GM13977 (cell line): ENCODE measurements around the gene SMIM24.

Source experiments
- DNase-seq: peaks from one replicate; pipeline ENCODE4 v3.0.0; 2012; ENCODE audit warnings: low spot score
- CTCF ChIP-seq: IDR thresholded peaks from 2 replicates; pipeline ENCODE4 v1.5.1; 2012; ENCODE audit warnings: mild to moderate bottlenecking, control low read depth; ENCODE audit not compliant: insufficient read depth; ENCODE audit errors: extremely low read depth, missing control alignments
- in situ Hi-C: fragments of 300-500 bp; cut with MboI; formaldehyde crosslinking; loops from one replicate; pipeline ENCODE4 v1.12.0; 2022; ENCODE audit warnings: low sequenced_read_pairs, low pct_unique_long_range_greater_than_20kb, mixed read lengths, inconsistent platforms; ENCODE audit not compliant: unreplicated experiment

Gene SMIM24

DNA sequence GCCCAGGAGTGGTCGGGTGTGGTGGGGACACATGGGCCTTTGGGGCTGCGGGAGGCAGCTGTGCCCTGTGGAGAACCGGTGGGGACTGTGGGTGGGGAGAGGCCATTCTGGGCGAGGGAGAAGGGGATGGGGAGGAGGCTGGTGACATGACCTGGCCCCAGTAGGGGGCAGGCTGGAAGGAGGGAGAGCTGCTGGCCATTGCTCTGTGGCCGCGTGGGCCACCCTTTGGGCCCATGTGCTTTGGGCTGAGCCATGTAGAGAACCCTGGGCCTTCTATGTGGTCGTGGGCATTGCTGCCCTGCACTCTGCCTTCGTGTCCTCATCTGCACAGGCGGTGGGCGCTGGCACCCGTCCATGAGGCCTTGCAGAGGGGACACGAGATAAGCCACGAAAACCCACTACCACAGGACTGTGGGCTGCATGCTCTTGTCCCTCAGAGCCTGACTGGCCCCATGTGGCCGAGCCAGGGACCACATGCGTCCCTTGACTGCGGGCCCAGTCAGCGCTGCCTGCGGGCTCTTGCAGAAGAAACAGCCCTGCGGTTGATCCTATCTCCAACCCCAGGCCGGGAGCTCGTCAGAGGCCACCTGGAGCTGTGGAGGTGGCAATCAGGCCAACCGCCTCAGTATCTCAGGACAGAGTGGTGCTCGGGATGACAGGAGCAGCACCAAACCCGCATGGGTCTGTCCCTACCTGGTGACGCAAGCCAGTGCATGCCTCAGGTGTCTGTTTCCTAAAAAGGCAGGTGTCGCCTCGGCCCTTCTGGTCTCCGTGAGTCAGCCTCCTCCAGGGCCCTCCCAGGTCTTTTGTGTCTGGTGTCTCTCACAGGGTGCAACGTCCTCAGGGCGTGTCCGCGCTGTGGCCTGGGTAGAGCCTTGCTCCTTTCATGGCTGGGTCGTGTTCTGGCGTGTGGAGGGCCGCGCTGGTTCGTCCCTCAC, 40.1 kb upstream of the SMIM24 start:
- no peak for DNase-seq
- in situ Hi-C loops: no loop called here

GRCh38 chr19:3519126-3519525, 38.8 kb upstream of the SMIM24 start:
- TF ChIP-seq CTCF: no peak
- in situ Hi-C loops: no loop called here
- DNase-seq: no peak

More for the DNA sequence above, 40.1 kb upstream of the SMIM24 start:
- no peak for TF ChIP-seq CTCF

DNA sequence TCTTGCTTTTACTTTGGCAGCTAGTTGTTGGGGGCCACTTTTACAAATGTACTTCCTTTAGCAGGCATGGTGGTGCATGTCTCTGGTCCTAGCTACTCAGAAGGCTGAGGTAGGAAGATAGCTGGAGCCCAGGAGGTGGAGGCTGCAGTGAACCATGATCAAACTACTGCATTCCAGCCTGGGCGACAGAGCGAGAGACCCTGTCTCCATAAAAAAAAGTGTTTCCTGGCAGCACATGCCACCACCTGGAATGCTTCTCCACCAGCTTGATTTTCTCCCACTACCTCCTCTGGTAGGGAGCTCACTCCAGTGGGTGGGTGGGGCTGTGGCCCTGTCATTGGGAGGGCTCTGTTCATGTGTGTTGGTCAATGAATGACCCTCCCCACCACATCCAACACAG, 38.3 kb upstream of the SMIM24 start:
- in situ Hi-C loops: no loop called here
- DNase-seq: no peak

GRCh38 chr19:3518255-3518654, 37.9 kb upstream of the SMIM24 start:
- TF ChIP-seq CTCF: no peak
- in situ Hi-C loops: no loop called here
- DNase-seq: no peak

More for the DNA sequence above, 38.3 kb upstream of the SMIM24 start:
- TF ChIP-seq CTCF: no peak

GRCh38 chr19:3517638-3518037, 37.3 kb upstream of the SMIM24 start:
- DNase-seq: no peak
- TF ChIP-seq CTCF: no peak
- in situ Hi-C loops: no loop called here

- in situ Hi-C loops: no loop called here
- no peak for DNase-seq
- TF ChIP-seq CTCF: no peak
Measured at GRCh38 chr19:3516675-3517207, 36.4 kb upstream of the SMIM24 start.
